GM10266 (cell line): ENCODE data around the gene KRT2.

Experiments
- DNase-seq: peaks from one replicate; pipeline ENCODE4 v3.0.0; 2012; ENCODE audit errors: extremely low spot score
- CTCF ChIP-seq: IDR thresholded peaks from 2 replicates; pipeline ENCODE4 v1.5.1; 2012; ENCODE audit warnings: mild to moderate bottlenecking, low read depth; ENCODE audit not compliant: control insufficient read depth, insufficient read depth; ENCODE audit errors: missing control alignments

Gene KRT2

GRCh38 chr12:52632656-52633055 is 19.4 kb downstream of the KRT2 start:
- TF ChIP-seq CTCF = no peak
- no peak for DNase-seq

GRCh38 chr12:52631676-52632459 is 20.1 kb downstream of the KRT2 start:
- no peak for TF ChIP-seq CTCF
- no peak for DNase-seq

GRCh38 chr12:52631264-52631663 is 20.7 kb downstream of the KRT2 start:
- DNase-seq = no peak
- TF ChIP-seq CTCF = no peak

GRCh38 chr12:52630599-52631200 is 21.3 kb downstream of the KRT2 start:
- DNase-seq = no peak
- no peak for TF ChIP-seq CTCF

GRCh38 chr12:52630008-52630500 is 22.0 kb downstream of the KRT2 start:
- DNase-seq = no peak
- TF ChIP-seq CTCF = no peak

- no peak for DNase-seq
- no peak for TF ChIP-seq CTCF
Observed at GRCh38 chr12:52629281-52630007, 22.6 kb downstream of the KRT2 start.
